Body of pancreas (tissue), 4 donors: ENCODE results near the gene CLIP4.

Experiments
- POLR2A ChIP-seq, 3 donors: fragments of 450-650 bp; IDR thresholded peaks; one replicate each; pipeline ENCODE4 v1.6.1; 2016; ENCODE audit warnings: antibody characterized with exemption in 3 of 3, mild to moderate bottlenecking in 2 of 3
- TF ChIP-seq, protein P1 (sequence below), 7 experiments: fragments of 450-650 bp in 4 of 7; fragments of 200-600 bp in 3 of 7; sonication (generic) in 3 of 7; IDR thresholded peaks; one replicate each; pipeline ENCODE4 v1.5.1; 2016 to 2019; ENCODE audit warnings: antibody characterized with exemption in 7 of 7

DNA sequence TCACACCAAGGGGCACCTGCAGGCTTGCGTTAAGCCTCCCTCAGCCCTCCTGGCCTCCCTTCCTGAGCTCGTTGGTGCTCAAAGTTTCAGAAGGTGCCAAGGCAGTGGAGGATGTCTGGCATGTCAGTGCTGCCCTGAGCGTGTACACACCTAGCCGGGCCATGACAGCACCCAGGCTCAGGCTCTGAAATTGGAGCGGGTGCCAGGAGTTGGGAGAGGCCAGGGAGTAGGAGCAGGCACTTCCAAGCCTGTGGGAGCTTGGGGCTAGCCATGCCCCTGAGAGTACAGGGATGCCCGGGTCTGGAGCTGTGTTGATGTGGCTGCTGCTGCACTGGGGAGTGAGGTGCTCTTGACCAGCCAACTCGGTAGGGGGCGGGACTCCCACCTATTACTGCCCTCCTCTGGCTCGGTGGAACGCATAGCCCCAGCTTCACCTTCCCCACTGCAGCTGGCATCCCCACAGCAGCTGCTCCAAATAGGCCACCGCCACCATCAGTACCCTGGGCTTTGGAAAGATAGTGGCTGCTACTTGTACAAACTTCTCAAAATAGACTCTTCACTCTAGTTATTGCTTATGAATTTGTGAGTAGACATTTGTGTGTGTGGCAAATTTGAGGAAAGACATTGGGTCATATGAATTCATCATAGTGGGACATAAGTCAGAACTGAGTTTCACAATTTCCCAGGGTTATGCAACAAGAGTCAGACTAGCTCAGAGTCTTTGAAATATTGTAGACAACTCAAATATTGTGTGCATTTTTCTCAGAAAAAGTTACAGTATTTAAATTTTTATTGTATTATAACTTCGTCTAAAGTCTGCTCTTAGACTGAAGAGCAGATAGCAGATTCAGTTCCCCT is 34.1 kb upstream of the CLIP4 start:
- TF ChIP-seq, protein P1, sequence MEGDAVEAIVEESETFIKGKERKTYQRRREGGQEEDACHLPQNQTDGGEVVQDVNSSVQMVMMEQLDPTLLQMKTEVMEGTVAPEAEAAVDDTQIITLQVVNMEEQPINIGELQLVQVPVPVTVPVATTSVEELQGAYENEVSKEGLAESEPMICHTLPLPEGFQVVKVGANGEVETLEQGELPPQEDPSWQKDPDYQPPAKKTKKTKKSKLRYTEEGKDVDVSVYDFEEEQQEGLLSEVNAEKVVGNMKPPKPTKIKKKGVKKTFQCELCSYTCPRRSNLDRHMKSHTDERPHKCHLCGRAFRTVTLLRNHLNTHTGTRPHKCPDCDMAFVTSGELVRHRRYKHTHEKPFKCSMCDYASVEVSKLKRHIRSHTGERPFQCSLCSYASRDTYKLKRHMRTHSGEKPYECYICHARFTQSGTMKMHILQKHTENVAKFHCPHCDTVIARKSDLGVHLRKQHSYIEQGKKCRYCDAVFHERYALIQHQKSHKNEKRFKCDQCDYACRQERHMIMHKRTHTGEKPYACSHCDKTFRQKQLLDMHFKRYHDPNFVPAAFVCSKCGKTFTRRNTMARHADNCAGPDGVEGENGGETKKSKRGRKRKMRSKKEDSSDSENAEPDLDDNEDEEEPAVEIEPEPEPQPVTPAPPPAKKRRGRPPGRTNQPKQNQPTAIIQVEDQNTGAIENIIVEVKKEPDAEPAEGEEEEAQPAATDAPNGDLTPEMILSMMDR (IDR thresholded peaks at IDR 0.05): no peak
- TF ChIP-seq POLR2A (IDR thresholded peaks at IDR 0.05): no peak
